Measurements from ENCODE around the gene GLYATL1. TPM values are rescaled to one million over a fixed set of nuclear protein-coding genes. Genes with fewer than 3 reads are reported as not detected.

The GLYATL1 gene
- total RNA-seq, 6 donors from 2014 or later: 0.27 TPM; not detected in 5

DNA sequence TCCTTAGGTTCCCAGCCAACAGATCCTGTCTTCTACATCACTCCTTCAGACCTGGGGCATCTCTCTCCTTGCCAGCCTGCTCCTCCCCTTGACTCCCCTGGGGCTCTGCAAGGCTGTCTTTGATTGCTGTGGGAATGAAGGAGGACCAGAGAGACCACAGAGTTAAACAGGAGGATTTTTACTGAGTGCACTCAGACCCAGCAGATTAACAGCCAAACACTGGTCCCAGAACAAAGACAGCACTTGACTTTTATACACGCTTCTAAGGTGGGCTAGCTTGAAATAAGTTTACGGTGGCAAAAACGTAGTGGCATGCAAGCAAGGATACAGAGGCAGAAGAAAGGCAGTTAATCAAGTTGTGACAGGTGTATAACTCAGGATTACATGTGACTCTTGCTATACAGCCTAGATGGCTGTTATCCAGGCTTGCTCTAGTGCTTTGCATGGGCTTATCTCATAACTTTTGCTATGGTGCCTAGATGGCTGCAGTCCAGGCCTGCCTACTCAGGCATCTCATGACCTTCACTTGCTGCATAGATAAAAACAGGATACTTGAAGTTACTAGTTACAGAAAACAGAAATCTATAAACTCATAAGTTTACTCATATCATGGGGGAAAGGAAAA, 22.0 kb upstream of the GLYATL1 start:
- Histone ChIP-seq H3K27me3 (no peaks in the 10 kb centered on the region), H3K4me3 (no peak overlapping the region), H3K36me3 (no peaks in the 10 kb centered on the region), H3K9me3 (peaks cover 5 to 19% (median 13%) of the 10 kb centered on the region in 4 donors), H3K27ac (no peak overlapping the region), H3K4me1 (no peaks in the 10 kb centered on the region)
- 82 to 88% methylated on average over 3 of the region's 3 CpGs for WGBS, 2 donors
- ATAC-seq (ENCODE audit: low FRiP score in 2 of 2): no peak
- TF ChIP-seq POLR2A (IDR thresholded peaks at IDR 0.05): no peak
- TF ChIP-seq POLR2AphosphoS5 (IDR thresholded peaks at IDR 0.05): no peak
- TF ChIP-seq, protein P1, sequence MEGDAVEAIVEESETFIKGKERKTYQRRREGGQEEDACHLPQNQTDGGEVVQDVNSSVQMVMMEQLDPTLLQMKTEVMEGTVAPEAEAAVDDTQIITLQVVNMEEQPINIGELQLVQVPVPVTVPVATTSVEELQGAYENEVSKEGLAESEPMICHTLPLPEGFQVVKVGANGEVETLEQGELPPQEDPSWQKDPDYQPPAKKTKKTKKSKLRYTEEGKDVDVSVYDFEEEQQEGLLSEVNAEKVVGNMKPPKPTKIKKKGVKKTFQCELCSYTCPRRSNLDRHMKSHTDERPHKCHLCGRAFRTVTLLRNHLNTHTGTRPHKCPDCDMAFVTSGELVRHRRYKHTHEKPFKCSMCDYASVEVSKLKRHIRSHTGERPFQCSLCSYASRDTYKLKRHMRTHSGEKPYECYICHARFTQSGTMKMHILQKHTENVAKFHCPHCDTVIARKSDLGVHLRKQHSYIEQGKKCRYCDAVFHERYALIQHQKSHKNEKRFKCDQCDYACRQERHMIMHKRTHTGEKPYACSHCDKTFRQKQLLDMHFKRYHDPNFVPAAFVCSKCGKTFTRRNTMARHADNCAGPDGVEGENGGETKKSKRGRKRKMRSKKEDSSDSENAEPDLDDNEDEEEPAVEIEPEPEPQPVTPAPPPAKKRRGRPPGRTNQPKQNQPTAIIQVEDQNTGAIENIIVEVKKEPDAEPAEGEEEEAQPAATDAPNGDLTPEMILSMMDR (IDR thresholded peaks at IDR 0.05): no peak
- no peak for TF ChIP-seq EP300 (IDR thresholded peaks at IDR 0.05)
- DNase-seq: no peak

DNA sequence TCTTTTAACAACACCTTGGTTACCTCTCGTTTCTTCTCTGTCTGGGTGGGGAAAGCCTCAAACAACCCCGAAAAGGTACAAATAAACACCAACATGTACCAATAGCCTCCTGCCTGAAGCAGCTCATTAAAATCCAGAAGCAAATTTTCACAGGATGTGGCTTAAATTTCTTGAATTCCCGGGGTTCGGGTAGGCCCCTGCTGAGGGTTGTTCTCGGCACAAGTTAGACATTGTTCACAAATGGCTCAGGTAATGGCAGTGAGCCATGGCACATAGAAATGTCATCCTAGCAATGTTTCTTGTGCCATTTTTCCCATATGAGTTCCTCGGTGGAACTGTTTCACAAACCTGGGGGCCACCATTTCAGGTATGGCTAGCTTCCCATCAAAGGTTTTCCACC, 19.7 kb upstream of the GLYATL1 start:
- Histone ChIP-seq H3K27me3 (no peaks in the 10 kb centered on the region), H3K27ac (no peak overlapping the region), H3K36me3 (no peaks in the 10 kb centered on the region), H3K4me3 (no peak overlapping the region), H3K4me1 (peaks cover 0 to 8% (median 0%) of the 10 kb centered on the region in 4 donors), H3K9me3 (peaks cover 5 to 19% (median 13%) of the 10 kb centered on the region in 4 donors)
- DNase-seq: no peak
- ATAC-seq (ENCODE audit: low FRiP score in 2 of 2): no peak
- no peak for TF ChIP-seq POLR2AphosphoS5 (IDR thresholded peaks at IDR 0.05)
- TF ChIP-seq, protein P1 (IDR thresholded peaks at IDR 0.05): no peak
- TF ChIP-seq EP300 (IDR thresholded peaks at IDR 0.05): no peak
- no peak for TF ChIP-seq POLR2A (IDR thresholded peaks at IDR 0.05)
- 90 to 93% methylated on average over 6 of the region's 6 CpGs for WGBS, 2 donors

GRCh38 chr11:58919980-58920379, 19.3 kb upstream of the GLYATL1 start:
- no peak for TF ChIP-seq POLR2A (IDR thresholded peaks at IDR 0.05)
- no peak for TF ChIP-seq EP300 (IDR thresholded peaks at IDR 0.05)
- TF ChIP-seq, protein P1 (IDR thresholded peaks at IDR 0.05): no peak
- no peak for TF ChIP-seq POLR2AphosphoS5 (IDR thresholded peaks at IDR 0.05)
- H3K9me3 ChIP-seq: peaks cover 5 to 19% (median 13%) of the 10 kb centered on the region in 4 donors
- ATAC-seq (ENCODE audit: low FRiP score in 2 of 2): no peak
- DNase-seq: no peak
- no peak overlapping the region for H3K4me3 ChIP-seq
- WGBS, 2 donors: 67 to 75% methylated on average over 2 of the region's 2 CpGs
- peaks cover 0 to 8% (median 0%) of the 10 kb centered on the region in 4 donors for H3K4me1 ChIP-seq
- no peak overlapping the region for H3K27ac ChIP-seq
- H3K27me3 ChIP-seq: no peaks in the 10 kb centered on the region
- H3K36me3 ChIP-seq: no peaks in the 10 kb centered on the region

GRCh38 chr11:58921778-58922390, 17.4 kb upstream of the GLYATL1 start:
- ATAC-seq (ENCODE audit: low FRiP score in 2 of 2): no peak

More at GRCh38 chr11:58921778-58922390, 17.4 kb upstream of the GLYATL1 start:
- Histone ChIP-seq H3K4me3 (no peak overlapping the region), H3K27ac (no peak overlapping the region), H3K27me3 (no peaks in the 10 kb centered on the region), H3K4me1 (peaks cover 0 to 8% (median 0%) of the 10 kb centered on the region in 4 donors), H3K36me3 (no peaks in the 10 kb centered on the region), H3K9me3 (peaks cover under 1 to 10% (median 9%) of the 10 kb centered on the region in 4 donors)
- 63 to 78% methylated on average over 5 of the region's 5 CpGs for WGBS, 2 donors
- DNase-seq: no peak
- TF ChIP-seq POLR2AphosphoS5 (IDR thresholded peaks at IDR 0.05) (no peak), POLR2A (IDR thresholded peaks at IDR 0.05) (no peak), EP300 (IDR thresholded peaks at IDR 0.05) (no peak)
- TF ChIP-seq, protein P1 (IDR thresholded peaks at IDR 0.05): no peak
